Smooth muscle cell of the umbilical artery (primary cell): ENCODE data around the gene CDC23. TPM values are rescaled to one million over a fixed set of nuclear protein-coding genes. Genes with fewer than 3 reads are reported as not detected.

Source experiments
- total RNA-seq: library from RNA; depleted of rRNA; stranded (reverse); fragments of >200 nt; gene quantifications from 2 replicates; pipeline ENCODE4 v1.2.3, GENCODE V29; 2014

The CDC23 gene
- total RNA-seq = 24.6 and 26.9 TPM in 2 replicates

DNA sequence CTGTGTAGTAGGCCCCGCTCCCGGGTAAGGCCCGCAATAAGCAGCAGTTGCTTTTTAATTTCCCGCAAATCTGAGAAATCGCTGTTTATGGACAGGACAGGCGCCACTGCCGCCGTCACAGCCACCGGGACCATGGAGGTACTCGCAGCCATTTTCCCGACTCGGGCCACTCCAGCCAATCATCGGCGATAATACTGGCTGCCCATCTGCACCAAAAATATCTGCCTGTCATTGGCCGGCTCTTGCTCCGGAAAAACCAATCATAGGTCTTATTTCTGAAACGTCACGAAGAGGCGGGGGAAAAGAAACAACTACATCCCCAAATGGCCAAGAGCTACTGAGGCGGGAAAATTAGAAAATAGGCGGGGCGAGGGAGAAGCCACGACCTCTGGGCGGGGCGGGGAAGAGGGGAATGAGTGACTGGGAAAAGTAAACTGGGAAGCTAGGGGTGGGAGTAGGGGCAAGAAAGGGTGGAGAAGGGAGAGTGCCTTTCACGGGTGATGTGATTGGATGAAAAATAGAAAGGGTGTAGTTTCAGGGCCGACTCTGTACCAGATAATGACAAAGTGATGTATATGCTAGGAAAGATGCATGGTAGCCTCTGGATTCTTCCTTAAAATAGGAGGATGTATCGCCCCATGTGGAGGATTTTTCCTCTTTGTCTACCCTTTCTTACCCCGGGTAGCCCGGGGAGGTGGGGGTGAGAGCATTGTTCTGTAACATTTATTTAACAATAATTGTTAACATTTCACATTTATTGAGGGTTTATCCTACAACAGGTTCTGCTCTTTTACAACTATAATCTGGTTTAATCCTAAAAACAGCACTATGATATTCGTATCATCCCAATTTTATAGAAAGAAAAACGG, at the start of gene CDC23:
CDC23 (minus strand) TSS at position 163 of the 869 bp plus-strand sequence; CDS start at position 152, 11 bp downstream.

DNA sequence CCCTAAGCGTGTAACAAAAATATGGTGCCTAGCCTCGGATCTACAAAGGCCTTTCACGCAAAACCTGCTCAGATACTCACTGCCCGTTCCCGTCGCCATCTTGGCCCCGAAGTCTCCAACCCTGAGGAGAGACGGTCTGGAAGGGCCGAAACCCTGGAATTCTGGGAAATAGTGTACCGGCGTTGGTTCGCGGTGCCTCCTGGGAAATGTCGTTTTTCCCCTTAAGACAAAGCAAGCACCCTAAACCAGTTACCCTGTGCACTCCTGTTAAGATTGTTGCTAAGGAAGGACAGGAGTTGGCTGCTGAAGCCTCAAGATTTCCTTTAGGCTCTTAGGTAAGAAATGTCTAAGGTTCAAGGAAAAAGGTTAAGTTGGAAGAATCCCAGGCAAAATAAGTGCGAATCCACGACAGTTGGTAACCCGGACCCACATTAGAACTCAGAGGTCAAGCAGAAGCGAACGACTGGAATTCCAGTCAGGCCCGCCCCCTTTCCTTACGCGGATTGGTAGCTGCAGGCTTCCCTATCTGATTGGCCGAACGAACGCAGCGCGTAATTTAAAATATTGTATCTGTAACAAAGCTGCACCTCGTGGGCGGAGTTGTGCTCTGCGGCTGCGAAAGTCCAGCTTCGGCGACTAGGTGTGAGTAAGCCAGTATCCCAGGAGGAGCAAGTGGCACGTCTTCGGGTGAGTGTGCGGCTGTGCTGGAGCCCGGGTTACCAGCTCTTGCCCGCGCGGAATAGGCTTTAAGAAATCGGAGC, 34.4 kb downstream of the CDC23 start, which contains the start of the genes BRD8 and KIF20A:
BRD8 (minus strand) TSS at position 115 of the 761 bp plus-strand sequence; CDS start at position 99, 16 bp downstream.
KIF20A (plus strand) TSS at position 597 of the 761 bp plus-strand sequence. CDS start 569 bp downstream, outside the sequence.

GRCh38 chr5:138138949-138139780, 74.0 kb downstream of the CDC23 start, which contains the start of gene NME5:
NME5 (minus strand) TSS chr5:138139428; CDS start chr5:138138780, 648 bp downstream.

Other genes starting within 250 kb of the CDC23 start
- gene FAM13B, start 180.2 kb downstream of the CDC23 start, total RNA-seq = 19.9 and 22.1 TPM in 2 replicates
- gene WNT8A, start 129.3 kb downstream of the CDC23 start, total RNA-seq = not detected in 2 replicates
- 2.0 and 2.4 TPM in 2 replicates for gene NME5, start 73.9 kb downstream of the CDC23 start, total RNA-seq
- 31.5 and 31.9 TPM in 2 replicates for gene BRD8, start 34.7 kb downstream of the CDC23 start, total RNA-seq
- 3.9 and 27.8 TPM in 2 replicates for gene KIF20A, start 34.2 kb downstream of the CDC23 start, total RNA-seq
- not detected in 2 replicates for gene GFRA3, start 61.3 kb upstream of the CDC23 start, total RNA-seq
- 0.30 and 2.4 TPM in 2 replicates for gene CDC25C, start 118.5 kb upstream of the CDC23 start, total RNA-seq
- 20.2 and 24.6 TPM in 2 replicates for gene FAM53C, start 124.9 kb upstream of the CDC23 start, total RNA-seq
- gene KDM3B, start 139.4 kb upstream of the CDC23 start, total RNA-seq = 33.0 and 48.6 TPM in 2 replicates
- 10.4 and 18.2 TPM in 2 replicates for gene REEP2, start 225.7 kb upstream of the CDC23 start, total RNA-seq